ENCODE measurements around the gene SLC17A9.

The SLC17A9 gene

DNA sequence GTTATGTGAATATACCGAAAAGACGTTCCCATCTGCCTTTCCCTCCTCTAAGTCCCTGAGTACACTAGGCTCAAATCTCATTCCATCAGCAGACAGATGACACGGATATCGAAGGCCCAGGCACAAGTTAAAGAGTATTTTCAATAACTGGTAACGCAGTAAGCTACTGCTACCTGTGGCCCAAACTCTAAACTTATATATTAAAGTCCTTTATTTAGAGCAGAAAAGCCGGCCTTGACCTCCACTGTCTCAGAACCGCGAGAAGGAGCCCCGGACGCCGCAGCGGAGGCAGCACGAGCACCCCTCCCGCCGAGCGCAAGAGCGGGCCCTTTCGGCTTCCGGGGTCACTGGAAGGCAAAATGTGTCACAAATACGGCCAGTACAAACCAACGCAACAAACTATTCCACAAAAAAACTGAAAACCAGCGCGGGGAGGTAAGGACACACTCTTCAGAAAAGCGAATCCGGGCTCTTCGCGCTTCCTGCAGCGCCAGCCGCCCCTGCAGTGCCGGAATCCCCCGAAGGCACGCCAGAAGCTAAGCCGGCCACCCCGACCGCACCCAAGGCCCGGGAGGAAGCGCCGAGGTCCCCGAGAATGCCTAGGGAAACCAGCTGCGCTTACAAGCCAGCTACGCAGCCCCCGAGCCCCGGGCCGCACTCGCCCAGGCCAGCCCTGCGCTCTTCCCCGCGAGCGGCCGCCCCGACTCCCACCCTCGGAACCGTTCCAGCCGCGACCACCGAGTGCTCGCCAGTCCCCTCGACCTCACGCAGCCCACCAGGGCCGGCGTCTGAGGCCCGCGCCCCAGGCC, 26.9 kb upstream of the SLC17A9 start:
- peak overlapping the region; percentile 90 for H3K4me3 ChIP-seq (ENCODE audit: control insufficient read depth, low read depth, low read length)
- DNase-seq (ENCODE audit: low read depth): no peak
- TF ChIP-seq, protein P1, sequence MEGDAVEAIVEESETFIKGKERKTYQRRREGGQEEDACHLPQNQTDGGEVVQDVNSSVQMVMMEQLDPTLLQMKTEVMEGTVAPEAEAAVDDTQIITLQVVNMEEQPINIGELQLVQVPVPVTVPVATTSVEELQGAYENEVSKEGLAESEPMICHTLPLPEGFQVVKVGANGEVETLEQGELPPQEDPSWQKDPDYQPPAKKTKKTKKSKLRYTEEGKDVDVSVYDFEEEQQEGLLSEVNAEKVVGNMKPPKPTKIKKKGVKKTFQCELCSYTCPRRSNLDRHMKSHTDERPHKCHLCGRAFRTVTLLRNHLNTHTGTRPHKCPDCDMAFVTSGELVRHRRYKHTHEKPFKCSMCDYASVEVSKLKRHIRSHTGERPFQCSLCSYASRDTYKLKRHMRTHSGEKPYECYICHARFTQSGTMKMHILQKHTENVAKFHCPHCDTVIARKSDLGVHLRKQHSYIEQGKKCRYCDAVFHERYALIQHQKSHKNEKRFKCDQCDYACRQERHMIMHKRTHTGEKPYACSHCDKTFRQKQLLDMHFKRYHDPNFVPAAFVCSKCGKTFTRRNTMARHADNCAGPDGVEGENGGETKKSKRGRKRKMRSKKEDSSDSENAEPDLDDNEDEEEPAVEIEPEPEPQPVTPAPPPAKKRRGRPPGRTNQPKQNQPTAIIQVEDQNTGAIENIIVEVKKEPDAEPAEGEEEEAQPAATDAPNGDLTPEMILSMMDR (conservative IDR thresholded peaks at IDR 0.05; ENCODE audit: control insufficient read depth, insufficient read depth, low read depth, low read length): no peak

DNA sequence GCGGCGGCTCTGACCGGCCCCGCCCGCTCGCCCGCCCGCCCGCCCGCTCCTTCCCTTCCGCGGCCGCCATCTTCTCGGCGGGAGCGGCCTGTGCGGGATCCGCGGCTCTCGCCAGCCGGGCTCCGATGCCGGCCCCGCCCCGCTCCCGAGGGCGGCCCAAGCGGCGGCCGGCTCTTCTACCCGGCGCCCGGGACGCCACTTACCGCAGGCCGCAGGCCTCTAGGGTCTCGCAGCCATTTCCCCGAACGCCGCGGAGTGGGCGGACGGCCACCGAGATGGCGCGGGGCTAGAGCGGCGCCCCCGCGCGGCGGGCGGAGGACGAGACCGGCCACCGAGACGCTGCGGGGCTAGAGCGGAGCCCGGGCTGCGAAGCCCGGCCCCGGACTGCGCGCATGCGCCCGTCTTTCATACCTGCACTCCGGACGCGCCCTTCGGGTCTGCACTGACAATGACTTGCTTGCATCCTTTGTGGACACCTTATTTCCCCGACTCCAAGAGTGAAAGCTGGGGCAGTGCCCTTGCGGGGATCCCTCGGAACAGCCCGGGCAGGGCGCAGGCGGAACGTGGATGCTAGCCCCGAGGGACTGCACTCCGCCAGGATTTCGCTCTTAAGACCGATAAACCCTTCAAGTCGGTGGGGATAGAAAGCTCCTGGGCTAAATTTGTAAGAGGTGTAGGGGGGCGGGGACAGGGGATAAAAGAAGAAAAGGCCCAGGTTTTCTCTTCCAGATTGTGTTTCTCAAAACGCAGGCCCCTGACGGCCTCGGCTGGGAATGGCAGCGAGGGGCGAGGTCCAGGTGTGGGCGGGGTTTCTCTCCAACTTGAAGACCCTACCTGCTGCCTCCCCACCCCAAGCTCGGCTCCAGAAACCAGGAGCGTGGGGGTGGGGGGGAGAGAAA, 26.0 kb upstream of the SLC17A9 start, which contains the start of gene DIDO1:
DIDO1 (minus strand) TSS at position 277 of the 899 bp plus-strand sequence.
- DNase-seq (ENCODE audit: low read depth): peak; percentile 74
- TF ChIP-seq, protein P1 (conservative IDR thresholded peaks at IDR 0.05; ENCODE audit: control insufficient read depth, insufficient read depth, low read depth, low read length): no peak
- peak within 1 kb of the TSS; percentile 90 for H3K4me3 ChIP-seq (ENCODE audit: control insufficient read depth, low read depth, low read length)

DNA sequence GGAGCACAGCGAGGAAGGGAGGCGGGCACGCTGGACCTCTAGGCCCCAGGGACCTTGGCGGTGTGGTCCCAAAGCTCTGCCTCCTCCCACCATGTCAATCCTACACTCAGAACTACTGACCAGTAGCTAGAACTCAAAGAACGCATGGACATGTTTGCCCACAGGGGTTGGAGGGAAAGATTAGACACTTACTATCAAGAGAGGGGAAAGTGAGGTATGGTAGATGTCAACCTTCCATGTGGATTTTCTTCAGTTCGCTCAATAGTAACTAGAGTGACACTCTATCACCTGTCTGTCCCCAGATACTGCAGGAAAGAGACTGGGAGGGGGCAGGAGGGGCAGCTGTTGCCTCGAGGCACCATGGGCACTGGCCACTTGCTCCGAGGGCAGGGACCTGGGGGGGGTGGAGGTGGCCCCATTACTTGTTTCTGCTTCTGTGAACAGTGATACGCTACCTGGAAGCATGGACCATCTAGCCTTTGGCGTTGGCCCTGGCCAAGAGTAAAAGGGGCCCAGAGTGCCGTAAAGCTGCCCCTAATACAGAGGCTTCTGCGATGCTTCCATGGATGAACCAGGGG, 25.3 kb upstream of the SLC17A9 start:
- peak overlapping the region; percentile 90 for H3K4me3 ChIP-seq (ENCODE audit: control insufficient read depth, low read depth, low read length)
- no peak for DNase-seq (ENCODE audit: low read depth)

DNA sequence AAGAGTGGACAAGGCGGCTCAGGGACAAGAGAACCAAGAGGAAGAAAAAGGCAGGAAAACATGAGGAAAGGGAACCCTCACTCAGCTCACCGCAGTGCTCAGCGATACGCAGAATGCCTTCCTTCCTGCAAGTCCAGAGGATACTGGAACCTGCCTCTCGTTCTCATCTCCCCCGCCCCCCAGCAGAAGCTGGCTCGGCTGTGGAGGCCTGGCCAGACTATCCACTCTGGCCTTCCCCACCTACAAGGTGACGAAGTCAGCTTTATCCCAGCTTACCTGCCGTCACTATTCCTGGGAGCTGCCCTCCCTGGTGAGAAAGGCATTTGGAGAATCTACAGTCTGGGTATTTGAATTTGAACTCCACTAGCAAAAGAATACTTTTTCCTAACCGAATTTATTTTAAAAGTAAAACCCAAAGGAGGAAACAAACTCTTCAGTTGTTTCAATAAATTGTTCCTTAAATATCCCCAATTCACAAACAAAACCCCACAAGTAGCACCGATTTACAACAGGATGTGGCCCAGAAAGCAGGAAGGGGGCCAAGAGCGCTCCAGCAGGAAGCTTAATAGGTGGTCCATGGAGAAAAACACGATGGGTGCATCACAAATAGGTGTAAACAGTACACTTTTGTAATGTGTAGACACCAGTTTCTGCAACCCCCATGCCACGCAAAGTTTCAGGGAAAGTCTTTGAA, 24.1 kb upstream of the SLC17A9 start:
- H3K4me3 ChIP-seq (ENCODE audit: control insufficient read depth, low read depth, low read length): peak overlapping the region; percentile 49
- DNase-seq (ENCODE audit: low read depth): no peak
- TF ChIP-seq, protein P1 (conservative IDR thresholded peaks at IDR 0.05; ENCODE audit: control insufficient read depth, insufficient read depth, low read depth, low read length): no peak

More for the DNA sequence above, 25.3 kb upstream of the SLC17A9 start:
- TF ChIP-seq, protein P1 (conservative IDR thresholded peaks at IDR 0.05; ENCODE audit: control insufficient read depth, insufficient read depth, low read depth, low read length): no peak

DNA sequence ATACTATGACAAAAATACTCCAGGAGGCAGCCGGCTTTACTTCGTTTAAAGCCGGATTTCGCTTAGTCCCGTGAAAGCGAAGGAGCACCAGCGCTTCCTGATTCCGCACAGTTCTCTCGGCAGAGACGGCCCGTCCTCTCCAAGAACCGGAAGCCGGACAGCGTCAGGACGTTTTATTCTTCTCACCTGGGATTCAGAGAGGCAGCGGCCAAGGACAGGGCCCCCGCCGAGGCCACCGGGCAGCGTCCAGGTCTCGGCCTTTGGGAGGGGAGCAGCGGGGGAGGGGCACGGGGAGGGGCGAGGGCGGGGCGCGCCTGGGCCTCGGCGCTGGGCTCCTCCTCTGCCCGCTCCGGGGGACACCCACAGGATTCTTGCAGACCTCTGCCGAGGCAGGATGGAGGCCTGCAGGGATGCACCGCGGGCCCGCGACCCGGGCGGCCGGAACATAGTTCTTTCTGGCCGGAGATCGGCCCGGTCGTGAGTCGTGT, 23.4 kb upstream of the SLC17A9 start:
- TF ChIP-seq, protein P1 (conservative IDR thresholded peaks at IDR 0.05; ENCODE audit: control insufficient read depth, insufficient read depth, low read depth, low read length): no peak
- peak overlapping the region; percentile 49 for H3K4me3 ChIP-seq (ENCODE audit: control insufficient read depth, low read depth, low read length)
- DNase-seq (ENCODE audit: low read depth): peak; percentile 56

DNA sequence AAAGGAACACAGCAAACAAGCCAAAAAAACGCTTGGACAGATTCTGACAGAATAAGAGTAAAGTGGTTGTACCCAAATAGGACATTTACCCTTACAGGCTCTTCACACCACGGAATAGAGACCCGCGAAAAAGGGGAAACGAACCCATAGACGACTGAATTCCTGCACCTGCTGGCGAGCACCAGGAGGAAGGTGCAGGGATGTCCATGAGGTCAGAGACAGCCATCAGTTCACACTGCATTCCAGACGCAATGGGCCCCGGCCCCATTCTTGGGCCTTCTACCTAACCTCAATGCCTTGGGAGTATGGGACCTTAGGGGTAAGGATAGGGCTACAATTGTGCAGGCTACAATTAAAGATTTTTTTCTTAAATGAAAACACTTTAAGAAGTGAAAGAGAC, 21.0 kb upstream of the SLC17A9 start:
- no peak overlapping the region for H3K4me3 ChIP-seq (ENCODE audit: control insufficient read depth, low read depth, low read length)
- TF ChIP-seq, protein P1 (conservative IDR thresholded peaks at IDR 0.05; ENCODE audit: control insufficient read depth, insufficient read depth, low read depth, low read length): no peak
- DNase-seq (ENCODE audit: low read depth): no peak

Measured in fibroblast of mammary gland (primary cell).